H1 (cell line): ENCODE measurements around the gene P2RX5. TPM values are rescaled to one million over a fixed set of nuclear protein-coding genes. Genes with fewer than 3 reads are reported as not detected.

ENCODE experiments used
- CTCF ChIA-PET: fragments of 300-600 bp; sonication (Branson Sonifier 250); formaldehyde crosslinking; loops from one replicate; lab custom pipeline; 2021; ENCODE audit not compliant: partially characterized antibody; lab: Charles Lee
- POLR2A ChIA-PET: fragments of 300-600 bp; sonication (Branson Sonifier 250); formaldehyde crosslinking; loops from one replicate; lab custom pipeline; 2021; ENCODE audit warnings: inconsistent platforms; ENCODE audit not compliant: partially characterized antibody; lab: Charles Lee
- DNase-seq, 2 experiments: peaks; one replicate each; pipeline versions ENCODE4 v3.0.0 to v3.0.0-alpha.2; 2010 to 2022; ENCODE audit warnings: low spot score in 2 of 2, low read depth in 1 of 2, mixed read lengths in 1 of 2
- FAIRE-seq: peaks from 2 replicates; lab custom pipeline; 2011; peaks lifted over from hg19 to GRCh38; lab: Jason Lieb, UNC
- H2AFZ ChIP-seq: 2 replicates; pipeline ENCODE4 v1.8.1; 2012; ENCODE audit warnings: low read length, inconsistent platforms
- H2AK5ac ChIP-seq: 2 replicates; pipeline ENCODE4 v1.6.1; 2013; ENCODE audit warnings: low read depth, low read length
- H2BK120ac ChIP-seq: replicated peaks from 2 replicates; pipeline ENCODE3; 2013; ENCODE audit warnings: low read depth, low read length, inconsistent platforms
- H2BK12ac ChIP-seq: 2 replicates; pipeline ENCODE4 v1.6.1; 2013; ENCODE audit warnings: low read depth, low read length
- H2BK15ac ChIP-seq: 2 replicates; pipeline ENCODE4 v1.6.1; 2013; ENCODE audit warnings: low read length
- H2BK20ac ChIP-seq: 2 replicates; pipeline ENCODE4 v1.6.1; 2013; ENCODE audit warnings: low read length
- H2BK5ac ChIP-seq: 2 replicates; pipeline ENCODE4 v1.6.1; 2013; ENCODE audit warnings: low read depth, low read length
- H3K14ac ChIP-seq: 2 replicates; pipeline ENCODE4 v1.6.1; 2013; ENCODE audit warnings: inconsistent platforms; ENCODE audit not compliant: insufficient read length
- H3K18ac ChIP-seq: 2 replicates; pipeline ENCODE4 v1.6.1; 2013; ENCODE audit warnings: low read length; ENCODE audit errors: extremely low read depth
- H3K23ac ChIP-seq: 2 replicates; pipeline ENCODE4 v1.6.1; 2013; ENCODE audit warnings: inconsistent platforms; ENCODE audit not compliant: insufficient read length
- H3K23me2 ChIP-seq: 2 replicates; pipeline ENCODE4 v1.6.1; 2013; ENCODE audit warnings: low read depth, low read length
- H3K27ac ChIP-seq: 2 replicates; pipeline ENCODE4 v1.6.1; 2011; ENCODE audit warnings: low read depth, low read length, inconsistent platforms
- H3K27me3 ChIP-seq, 4 experiments: replicated peaks in 1 of 4; 1 replicate in 1 of 4; 2 replicates in 3 of 4; pipeline versions ENCODE4 v1.6.1 to v1.8.1; 2011 to 2013; ENCODE audit warnings: low read length in 3 of 4, mild to moderate bottlenecking in 3 of 4, inconsistent platforms in 2 of 4, mixed read lengths in 2 of 4, moderate library complexity in 1 of 4; ENCODE audit not compliant: control insufficient read depth in 3 of 4, insufficient read depth in 3 of 4; ENCODE audit errors: extremely low read depth in 1 of 4
- H3K36me3 ChIP-seq, 4 experiments: 2 replicates each; pipeline versions ENCODE4 v1.6.1 to v1.8.1; 2011 to 2013; ENCODE audit warnings: mild to moderate bottlenecking in 4 of 4, low read length in 3 of 4, moderate library complexity in 2 of 4, control low read depth in 1 of 4, inconsistent platforms in 1 of 4; ENCODE audit not compliant: insufficient read depth in 4 of 4, control insufficient read depth in 2 of 4
- H3K4ac ChIP-seq: replicated peaks from 2 replicates; pipeline ENCODE3; 2013; ENCODE audit warnings: low read length, low read depth, mixed read lengths, inconsistent platforms; ENCODE audit not compliant: insufficient read length
- H3K4me1 ChIP-seq, 4 experiments: replicated peaks in 1 of 4; 1 replicate in 1 of 4; 2 replicates in 3 of 4; pipeline versions ENCODE4 v1.6.1 to v1.8.1; 2011 to 2013; ENCODE audit warnings: low read length in 3 of 4, inconsistent platforms in 2 of 4, mixed read lengths in 1 of 4; ENCODE audit not compliant: insufficient read depth in 4 of 4, control insufficient read depth in 3 of 4
- H3K4me2 ChIP-seq, 2 experiments: 2 replicates each; pipeline versions ENCODE4 v1.6.1 to v1.8.1; 2011 to 2013; ENCODE audit warnings: low read depth in 2 of 2, low read length in 2 of 2, control low read depth in 1 of 2, inconsistent platforms in 1 of 2, mild to moderate bottlenecking in 1 of 2; ENCODE audit not compliant: insufficient read depth in 1 of 2
- H3K4me3 ChIP-seq, 4 experiments: fragments of 200-600, 300-600 bp in 1 of 4; sonication (generic), shearing (Covaris generic), sonication (Bioruptor Twin) in 1 of 4; 2 replicates each; pipeline versions ENCODE4 v1.5.1 to v1.8.1; 2011 to 2016; ENCODE audit warnings: low read length in 4 of 4, low read depth in 3 of 4, control low read depth in 2 of 4, inconsistent platforms in 2 of 4, mild to moderate bottlenecking in 2 of 4, mixed read lengths in 1 of 4, moderate library complexity in 1 of 4; ENCODE audit not compliant: insufficient read depth in 2 of 4; ENCODE audit errors: extremely low read depth in 1 of 4
- H3K56ac ChIP-seq: replicated peaks from 2 replicates; pipeline ENCODE3; 2013; ENCODE audit warnings: low read depth, mild to moderate bottlenecking, mixed read lengths, low read length, inconsistent platforms; ENCODE audit not compliant: insufficient read length
- H3K79me1 ChIP-seq: 2 replicates; pipeline ENCODE4 v1.6.1; 2013; ENCODE audit warnings: low read depth, low read length, control low read depth
- H3K79me2 ChIP-seq, 2 experiments: 2 replicates each; pipeline versions ENCODE4 v1.6.1 to v1.8.1; 2012 to 2013; ENCODE audit warnings: low read length in 2 of 2, mild to moderate bottlenecking in 2 of 2, inconsistent platforms in 1 of 2; ENCODE audit not compliant: insufficient read depth in 2 of 2, control insufficient read depth in 1 of 2
- H3K9ac ChIP-seq, 4 experiments: replicated peaks in 1 of 4; 1 replicate in 1 of 4; 2 replicates in 3 of 4; pipeline versions ENCODE4 v1.6.1 to v1.8.1; 2011 to 2013; ENCODE audit warnings: low read depth in 3 of 4, low read length in 3 of 4, control low read depth in 2 of 4, mild to moderate bottlenecking in 2 of 4, moderate library complexity in 2 of 4, inconsistent platforms in 1 of 4; ENCODE audit errors: extremely low read depth in 1 of 4
- H3K9me3 ChIP-seq, 2 experiments: 2 replicates each; pipeline versions ENCODE4 v1.6.1 to v1.8.1; 2012 to 2013; ENCODE audit warnings: mild to moderate bottlenecking in 2 of 2, moderate library complexity in 2 of 2, control low read depth in 1 of 2, inconsistent platforms in 1 of 2, low read depth in 1 of 2, low read length in 1 of 2, mixed read lengths in 1 of 2; ENCODE audit not compliant: insufficient read depth in 2 of 2
- H4K20me1 ChIP-seq, 2 experiments: replicated peaks in 1 of 2; 2 replicates each; pipeline versions ENCODE3 to v1.8.1; 2011 to 2013; ENCODE audit warnings: inconsistent platforms in 2 of 2, low read length in 2 of 2, mild to moderate bottlenecking in 1 of 2; ENCODE audit not compliant: insufficient read depth in 2 of 2, control insufficient read depth in 1 of 2
- H4K5ac ChIP-seq: 2 replicates; pipeline ENCODE4 v1.6.1; 2013; ENCODE audit warnings: low read length, low read depth, mixed read lengths, inconsistent platforms; ENCODE audit not compliant: insufficient read length
- H4K8ac ChIP-seq: 2 replicates; pipeline ENCODE4 v1.8.0; 2013; ENCODE audit warnings: mild to moderate bottlenecking, moderate library complexity, low read length, inconsistent platforms; ENCODE audit not compliant: insufficient read depth; ENCODE audit errors: extremely low read depth
- H4K91ac ChIP-seq: replicated peaks from 2 replicates; pipeline ENCODE3; 2013; ENCODE audit warnings: low read length, mixed read lengths, inconsistent platforms; ENCODE audit not compliant: insufficient read length
- KDM4A ChIP-seq: IDR thresholded peaks from one replicate; pipeline ENCODE4 v1.7.1; 2012; ENCODE audit warnings: low read depth, mild to moderate bottlenecking, moderate library complexity, low read length, inconsistent platforms; ENCODE audit not compliant: severe bottlenecking
- PHF8 ChIP-seq: fragments of 200-600 bp; sonication (generic); conservative IDR thresholded peaks from 2 replicates; pipeline ENCODE4 v1.7.1; 2012; ENCODE audit warnings: low read depth, mild to moderate bottlenecking, inconsistent platforms, low read length, moderate library complexity
- RAD21 ChIP-seq, 2 experiments: IDR thresholded peaks in 1 of 2; conservative IDR thresholded peaks in 1 of 2; 2 replicates each; pipeline ENCODE4 v1.6.1; 2011; ENCODE audit warnings: low read depth in 2 of 2, low read length in 2 of 2, improper control_type of control experiment in 1 of 2, inconsistent platforms in 1 of 2, mild to moderate bottlenecking in 1 of 2, moderate library complexity in 1 of 2
- SAP30 ChIP-seq: fragments of 300-600 bp; sonication (generic); IDR thresholded peaks from 2 replicates; pipeline ENCODE4 v1.7.1; 2012; ENCODE audit warnings: low read length, moderate library complexity, mild to moderate bottlenecking, inconsistent platforms; ENCODE audit not compliant: insufficient read depth, insufficient replicate concordance
- TCF12 ChIP-seq: IDR thresholded peaks from 2 replicates; pipeline ENCODE4 v1.6.1; 2011; ENCODE audit warnings: low read depth, mild to moderate bottlenecking, low read length
- WGBS, 2 experiments: shearing (Covaris generic) in 1 of 2; methylation state at CpG; one replicate each; pipeline versions ENCODE4 v1.1.6 to v1.1.7; 2013 to 2015; ENCODE audit warnings: low lambda C conversion rate in 2 of 2, mixed read lengths in 2 of 2, inconsistent platforms in 1 of 2, low coverage in 1 of 2, missing lambda C conversion rate in 1 of 2; ENCODE audit not compliant: insufficient replicate concordance in 2 of 2, insufficient coverage in 1 of 2, insufficient read length in 1 of 2; ENCODE audit errors: extremely low coverage in 1 of 2, missing lambda C conversion rate in 1 of 2; 5-methylcytosine and 5-hydroxymethylcytosine counted together
- polyA plus RNA-seq, 7 experiments: library from polyadenylated mRNA; depleted of rRNA in 3 of 7; stranded (reverse) in 5 of 7; unstranded in 2 of 7; fragments of >200 nt in 5 of 7; fragments of 200-250 nt in 2 of 7; gene quantifications; 1 replicate in 5 of 7; 2 replicates in 1 of 7; 4 replicates in 1 of 7; pipeline versions ENCODE4 v1.2.1 to v1.2.3, GENCODE V29; 2011 to 2013; ENCODE audit warnings: missing spikeins in 2 of 7, mixed read lengths in 2 of 7
- total RNA-seq: library from RNA; stranded (reverse); fragmentation: NEBNext Ultra II Directional; extraction: Animal tissue kit (Norgen Biotek cat#: 25700); gene quantifications from 2 replicates; pipeline ENCODE4 v1.2.1, GENCODE V29; 2021
- TF ChIP-seq, protein P1 (sequence below): IDR thresholded peaks from 2 replicates; pipeline ENCODE4 v1.6.1; 2012; ENCODE audit warnings: inconsistent platforms

The P2RX5 gene
- total and polyA plus RNA-seq, 2 of the 8 experiments (the other 6 are each of a cell fraction or from before 2014, with no cell fraction given), result 12.0 to 15.6 TPM

DNA sequence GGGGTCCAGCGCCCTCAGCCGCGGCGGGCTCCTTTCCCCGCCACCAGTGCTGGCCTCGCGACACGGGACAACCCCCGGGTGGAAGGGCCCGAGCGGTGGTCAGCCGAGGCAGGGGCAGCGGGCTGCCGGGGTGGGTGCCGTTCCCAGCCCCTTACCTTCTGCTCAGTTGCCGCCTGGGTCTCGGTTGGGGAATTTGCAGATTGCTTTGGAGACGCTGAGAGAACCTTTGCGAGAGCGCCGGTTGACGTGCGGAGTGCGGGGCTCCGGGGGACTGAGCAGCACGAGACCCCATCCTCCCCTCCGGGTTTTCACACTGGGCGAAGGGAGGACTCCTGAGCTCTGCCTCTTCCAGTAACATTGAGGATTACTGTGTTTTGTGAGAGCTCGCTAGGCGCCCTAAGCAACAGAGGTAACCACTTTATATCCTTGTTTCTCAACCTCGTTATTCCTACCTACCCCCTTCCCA, 59.0 kb downstream of the P2RX5 start:
- H2AFZ ChIP-seq, result peak overlapping the region; percentile 13; the same call in 1 of the 2 replicates
- no peaks in the 10 kb centered on the region for H3K27me3 ChIP-seq
- POLR2A ChIA-PET, result interaction anchor here (0.6 to 3.4 kb wide), 10 partner anchors 10 to 146 kb away, joined by 3 to 19 read pairs (median 6); partner anchors contain the start of gene TAX1BP3
- H3K18ac ChIP-seq, result no peak overlapping the region
- H2BK12ac ChIP-seq, result no peak overlapping the region
- H3K4me2 ChIP-seq, result peak overlapping the region; percentile 50 to 91
- TF ChIP-seq KDM4A (peak; percentile 67), RAD21 (IDR thresholded peaks at IDR 0.05 in 1 of 2, conservative IDR thresholded peaks at IDR 0.05 in 1 of 2; ENCODE audit: low read depth in 2 of 2, low read length in 2 of 2) (no peak), TCF12 (no peak), PHF8 (peak; percentile 52; the same call in 1 of the 2 replicates), SAP30 (peak; percentile 22)
- TF ChIP-seq, protein P1, sequence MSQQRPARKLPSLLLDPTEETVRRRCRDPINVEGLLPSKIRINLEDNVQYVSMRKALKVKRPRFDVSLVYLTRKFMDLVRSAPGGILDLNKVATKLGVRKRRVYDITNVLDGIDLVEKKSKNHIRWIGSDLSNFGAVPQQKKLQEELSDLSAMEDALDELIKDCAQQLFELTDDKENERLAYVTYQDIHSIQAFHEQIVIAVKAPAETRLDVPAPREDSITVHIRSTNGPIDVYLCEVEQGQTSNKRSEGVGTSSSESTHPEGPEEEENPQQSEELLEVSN, result 0 out of 2 replicates have a peak, but pooled peaks have one; percentile 6
- H3K56ac ChIP-seq, result peak overlapping the region; percentile 46
- H4K91ac ChIP-seq, result no peak overlapping the region
- CTCF ChIA-PET, result interaction anchor here (0.6 to 2.0 kb wide), 7 partner anchors 10 to 277 kb away, joined by 3 to 8 read pairs (median 3); no protein-coding TSS in a partner anchor
- peak overlapping the region; percentile 87 to 95 (median 88) for H3K4me3 ChIP-seq
- no peak overlapping the region for H2BK20ac ChIP-seq
- no peaks in the 10 kb centered on the region for H3K9me3 ChIP-seq
- H3K36me3 ChIP-seq, result peaks cover 3 to 12% (median 6%) of the 10 kb centered on the region in 4 experiments; a peak in 6 of 8 replicates
- H2BK5ac ChIP-seq, result no peak overlapping the region
- no peak overlapping the region for H3K14ac ChIP-seq
- peaks cover 6% of the 10 kb centered on the region; the same call in 1 of the 2 replicates for H3K23me2 ChIP-seq
- H3K79me2 ChIP-seq, result peaks cover 0 to 20% of the 10 kb centered on the region in 2 experiments; a peak in 2 of 4 replicates
- peak overlapping the region; percentile 79 to 90 (median 84); a peak in 5 of 7 replicates for H3K9ac ChIP-seq
- peaks cover 0 to 8% (median 5%) of the 10 kb centered on the region in 4 experiments; a peak in 3 of 7 replicates for H3K4me1 ChIP-seq
- no peak overlapping the region for H2BK15ac ChIP-seq
- WGBS, 2 experiments, result 7% methylated on average over 17 of the region's 31 CpGs; no CpG with 5 or more reads in 1 of the 2 experiments
- H3K23ac ChIP-seq, result no peak overlapping the region
- H2BK120ac ChIP-seq, result no peak overlapping the region
- H4K5ac ChIP-seq, result peak overlapping the region; percentile 37
- FAIRE-seq (no peak), DNase-seq (no peak)
- no peak overlapping the region for H2AK5ac ChIP-seq
- peaks cover 6% of the 10 kb centered on the region; the same call in 1 of the 2 replicates for H3K79me1 ChIP-seq
- no peak overlapping the region for H3K27ac ChIP-seq
- H4K20me1 ChIP-seq, result peaks cover 2 to 12% of the 10 kb centered on the region in 2 experiments
- H4K8ac ChIP-seq, result peak overlapping the region; percentile 71
- H3K4ac ChIP-seq, result no peak overlapping the region
